Activated CD4-positive, CD25-positive, alpha-beta regulatory T cell (primary cell): ENCODE results near the gene STKLD1.
A peak's percentile ranks its signal among the peaks of the same experiment; 100 is the strongest.

ENCODE experiments used
- DNase-seq, 4 experiments: peaks; one replicate each; lab custom pipeline; 2025; lab: John Stamatoyannopoulos, UW

Gene STKLD1

GRCh38 chr9:133415170-133415569, 39.0 kb downstream of the STKLD1 start:
- no peak for DNase-seq

GRCh38 chr9:133417541-133418461, 41.6 kb downstream of the STKLD1 start, which contains the start of gene REXO4:
REXO4 (minus strand) TSS chr9:133418010; CDS start chr9:133417844, 166 bp downstream.
- DNase-seq, result peak; percentile 66 to 76 (median 70)

GRCh38 chr9:133419005-133419404, 42.8 kb downstream of the STKLD1 start:
- no peak for DNase-seq

GRCh38 chr9:133420392-133420827, 44.2 kb downstream of the STKLD1 start:
- no peak for DNase-seq

GRCh38 chr9:133421615-133422542, 45.7 kb downstream of the STKLD1 start, which contains the start of gene ADAMTS13:
ADAMTS13 (plus strand) TSS chr9:133422367; CDS start chr9:133422444, 77 bp downstream.
- no peak for DNase-seq

- no peak for DNase-seq
Measured at GRCh38 chr9:133423216-133423615, 47.0 kb downstream of the STKLD1 start.

- DNase-seq, result no peak
Measured at GRCh38 chr9:133424187-133424586, 48.0 kb downstream of the STKLD1 start.

- DNase-seq, result no peak
Measured at GRCh38 chr9:133425049-133425632, 49.0 kb downstream of the STKLD1 start.

GRCh38 chr9:133426011-133426410, 49.8 kb downstream of the STKLD1 start:
- no peak for DNase-seq

GRCh38 chr9:133427658-133428348, 51.6 kb downstream of the STKLD1 start:
- DNase-seq, result no peak

GRCh38 chr9:133428617-133429101, 52.5 kb downstream of the STKLD1 start:
- DNase-seq, result no peak

- no peak for DNase-seq
Measured at GRCh38 chr9:133429214-133429613, 53.0 kb downstream of the STKLD1 start.

GRCh38 chr9:133429641-133430161, 53.5 kb downstream of the STKLD1 start:
- DNase-seq, result no peak

- no peak for DNase-seq
Measured at GRCh38 chr9:133430244-133430643, 54.1 kb downstream of the STKLD1 start.

GRCh38 chr9:133433351-133433843, 57.2 kb downstream of the STKLD1 start:
- no peak for DNase-seq

GRCh38 chr9:133436681-133437080, 60.5 kb downstream of the STKLD1 start:
- no peak for DNase-seq

GRCh38 chr9:133437753-133438531, 61.8 kb downstream of the STKLD1 start:
- DNase-seq, result no peak

- no peak for DNase-seq
Measured at GRCh38 chr9:133439337-133439736, 63.2 kb downstream of the STKLD1 start.

GRCh38 chr9:133440874-133441273, 64.7 kb downstream of the STKLD1 start:
- DNase-seq, result no peak

- DNase-seq, result no peak
Measured at GRCh38 chr9:133441571-133441970, 65.4 kb downstream of the STKLD1 start.
